Testis (tissue), 3 donors: ENCODE results near the gene ALPK1. TPM values are rescaled to one million over a fixed set of nuclear protein-coding genes. Genes with fewer than 3 reads are reported as not detected.

Experiments
- DNase-seq: peaks from one replicate; pipeline ENCODE4 v3.0.0-alpha.2; 2019
- H3K27ac ChIP-seq, 2 donors: fragments of 200-600 bp; sonication (generic); one replicate each; pipeline ENCODE4 v1.5.1; 2019
- H3K27me3 ChIP-seq: fragments of 200-600 bp; sonication (generic); one replicate; pipeline ENCODE4 v1.5.1; 2019
- H3K36me3 ChIP-seq: fragments of 200-600 bp; sonication (generic); one replicate; pipeline ENCODE4 v1.5.1; 2017; ENCODE audit warnings: low read depth; ENCODE audit errors: missing control alignments
- H3K4me1 ChIP-seq: fragments of 200-600 bp; sonication (generic); one replicate; pipeline ENCODE4 v1.5.1; 2019
- H3K4me3 ChIP-seq, 2 donors: fragments of 200-600 bp; sonication (generic); one replicate each; pipeline ENCODE4 v1.5.1; 2017 to 2019
- H3K9me3 ChIP-seq: fragments of 200-600 bp; sonication (generic); one replicate; pipeline ENCODE4 v1.5.1; 2017
- CTCF ChIP-seq, 3 experiments: fragments of 450-650 bp in 2 of 3; fragments of 200-600 bp in 1 of 3; sonication (generic) in 1 of 3; IDR thresholded peaks; one replicate each; pipeline ENCODE4 v1.5.1; 2016 to 2019; ENCODE audit warnings: antibody characterized with exemption in 3 of 3, mild to moderate bottlenecking in 2 of 3, moderate library complexity in 1 of 3
- POLR2A ChIP-seq: fragments of 450-650 bp; IDR thresholded peaks from one replicate; pipeline ENCODE4 v1.6.1; 2017; ENCODE audit warnings: antibody characterized with exemption, mild to moderate bottlenecking, moderate library complexity
- WGBS, 2 donors: methylation state at CpG; one replicate each; pipeline ENCODE4 v1.1.5; 2018; 5-methylcytosine and 5-hydroxymethylcytosine counted together
- intact Hi-C: fragments of 100-400 bp; cut with DNase I; formaldehyde crosslinking; loops from one replicate; pipeline ENCODE4 v1.15.1; 2023; ENCODE audit warnings: low total_unique reads
- polyA plus RNA-seq: library from polyadenylated mRNA; stranded (reverse); fragments of 350-450 nt; fragmentation: Illumina TruSeq; extraction: RNeasy Lipid Tissue Mini Kit (QIAGEN cat#74804); gene quantifications from one replicate; pipeline ENCODE4 v1.2.3, GENCODE V29; 2014; ENCODE audit warnings: low read depth, low replicate concordance; ENCODE audit not compliant: insufficient read depth
- total RNA-seq, 2 donors: library from RNA; depleted of rRNA; stranded (reverse); fragments of >200 nt; gene quantifications; one replicate each; pipeline ENCODE4 v1.2.3, GENCODE V29; 2016

Gene ALPK1
- total and polyA plus RNA-seq, 3 donors from 2014 or later, result 5.2 to 12.5 (median 9.7) TPM

- Histone ChIP-seq H3K9me3 (no peaks in the 10 kb centered on the region), H3K27ac (no peak overlapping the region), H3K4me1 (no peaks in the 10 kb centered on the region), H3K36me3 (no peaks in the 10 kb centered on the region), H3K4me3 (no peak overlapping the region), H3K27me3 (no peaks in the 10 kb centered on the region)
- WGBS, 2 donors, result 43 to 63% methylated on average over 11 of the region's 11 CpGs
- TF ChIP-seq CTCF (IDR thresholded peaks at IDR 0.05) (no peak), POLR2A (no peak)
- DNase-seq, result no peak
- intact Hi-C loops, result no loop called here
Observed at GRCh38 chr4:112403101-112403945, 106.2 kb downstream of the ALPK1 start.

DNA sequence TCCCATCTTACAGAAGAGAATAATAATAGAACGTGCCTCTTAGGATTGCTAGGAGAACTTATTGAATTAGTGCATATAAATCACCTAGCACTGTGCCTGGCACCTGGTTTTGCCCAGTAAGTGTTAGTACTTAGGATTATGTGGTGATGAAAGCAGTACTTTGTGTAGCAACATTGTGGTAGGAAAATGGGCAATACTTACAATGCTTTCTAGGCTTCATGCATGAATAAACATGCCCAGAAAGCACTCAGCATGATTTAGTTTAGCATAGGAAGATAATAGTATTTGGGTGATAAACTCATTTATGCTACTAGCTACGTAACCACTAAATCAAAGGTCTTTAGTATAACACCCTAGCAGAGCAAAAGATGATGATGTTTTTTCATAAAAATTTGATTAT, 113.2 kb downstream of the ALPK1 start:
- Histone ChIP-seq H3K27ac (no peak overlapping the region), H3K27me3 (no peaks in the 10 kb centered on the region), H3K9me3 (no peaks in the 10 kb centered on the region), H3K36me3 (no peaks in the 10 kb centered on the region), H3K4me1 (no peaks in the 10 kb centered on the region), H3K4me3 (no peak overlapping the region)
- DNase-seq, result no peak
- TF ChIP-seq CTCF (IDR thresholded peaks at IDR 0.05) (no peak), POLR2A (no peak)
- 76 to 86% methylated on average over 2 of the region's 2 CpGs for WGBS, 2 donors
- intact Hi-C loops, result no loop called here

DNA sequence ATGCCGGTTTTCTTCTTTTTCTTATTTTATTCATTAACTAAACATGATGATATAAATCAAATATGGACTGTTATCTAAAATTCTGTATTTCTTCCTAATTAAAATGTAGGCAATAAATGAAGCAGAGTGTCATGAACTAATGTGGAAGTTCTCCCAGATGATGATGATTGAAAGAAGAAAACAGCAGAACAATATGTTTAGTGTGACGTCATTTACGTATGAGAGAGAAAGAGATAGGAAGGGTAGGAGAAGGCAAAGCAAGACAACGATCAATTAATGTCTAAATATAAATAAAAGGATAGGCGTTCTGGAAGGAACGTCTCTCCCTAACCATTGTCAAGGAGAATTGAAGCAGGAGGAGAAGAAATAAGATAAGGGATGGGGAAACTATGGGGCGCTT, 113.6 kb downstream of the ALPK1 start:
- Histone ChIP-seq H3K36me3 (no peaks in the 10 kb centered on the region), H3K27ac (no peak overlapping the region), H3K27me3 (no peaks in the 10 kb centered on the region), H3K9me3 (no peaks in the 10 kb centered on the region), H3K4me3 (peak overlapping the region in 1 of 2 donors; percentile 46), H3K4me1 (no peaks in the 10 kb centered on the region)
- TF ChIP-seq POLR2A, result no peak
- no peak for TF ChIP-seq CTCF (IDR thresholded peaks at IDR 0.05)
- no peak for DNase-seq
- intact Hi-C loops, result no loop called here
- WGBS, 2 donors, result 69 to 77% methylated on average over 7 of the region's 7 CpGs

- intact Hi-C loops, result no loop called here
- Histone ChIP-seq H3K27ac (no peak overlapping the region), H3K4me1 (no peaks in the 10 kb centered on the region), H3K27me3 (no peaks in the 10 kb centered on the region), H3K9me3 (no peaks in the 10 kb centered on the region), H3K4me3 (peak overlapping the region; percentile 6 to 46), H3K36me3 (no peaks in the 10 kb centered on the region)
- TF ChIP-seq POLR2A, result no peak
- TF ChIP-seq CTCF (IDR thresholded peaks at IDR 0.05), result no peak
- WGBS, 2 donors, result 43 to 51% methylated on average over 25 to 32 of the region's 32 CpGs
- DNase-seq, result no peak
Observed at GRCh38 chr4:112411781-112412550, 114.8 kb downstream of the ALPK1 start.
